HepG2 (cell line): Measurements from ENCODE around the gene BATF2. TPM values are rescaled to one million over a fixed set of nuclear protein-coding genes. Genes with fewer than 3 reads are reported as not detected.

ENCODE experiments used
- BHLHE40 ChIP-seq: IDR thresholded peaks from 2 replicates; pipeline ENCODE4 v1.6.1; 2011; ENCODE audit warnings: low read length, improper control_type of control experiment
- BORCS8-MEF2B ChIP-seq: sonication (generic); formaldehyde crosslinking; IDR thresholded peaks from 2 replicates; pipeline ENCODE4 v1.8.0; 2022; ENCODE audit warnings: mild to moderate bottlenecking, missing genetic modification reagents
- DNMT3B ChIP-seq: conservative IDR thresholded peaks from 2 replicates; pipeline ENCODE4 v1.6.1; 2016; ENCODE audit warnings: missing biosample characterization, control low read depth
- FOSL2 ChIP-seq: sonication (generic); formaldehyde crosslinking; IDR thresholded peaks from 2 replicates; pipeline ENCODE4 v1.4.0; 2020; ENCODE audit warnings: missing genetic modification reagents
- FOXC1 ChIP-seq: sonication (generic); formaldehyde crosslinking; IDR thresholded peaks from 2 replicates; pipeline ENCODE4 v1.8.0; 2022; ENCODE audit warnings: mild to moderate bottlenecking, missing genetic modification reagents, borderline replicate concordance
- GABPA ChIP-seq, 2 experiments: IDR thresholded peaks; 2 replicates each; pipeline ENCODE4 v1.6.1; 2011 to 2016; ENCODE audit warnings: low read depth in 2 of 2, low read length in 1 of 2, missing biosample characterization in 1 of 2, missing genetic modification characterization in 1 of 2
- JUND ChIP-seq: sonication (generic); formaldehyde crosslinking; IDR thresholded peaks from 2 replicates; pipeline ENCODE4 v1.8.0; 2022; ENCODE audit warnings: mild to moderate bottlenecking, missing genetic modification reagents
- KLF16 ChIP-seq, 2 experiments: sonication (generic) in 1 of 2; formaldehyde crosslinking in 1 of 2; IDR thresholded peaks; 2 replicates each; pipeline versions ENCODE4 v1.6.1 to v1.8.0; 2016 to 2023; ENCODE audit warnings: missing genetic modification reagents in 2 of 2, missing compliant biosample characterization in 1 of 2
- LCORL ChIP-seq, 2 experiments: fragments of 450-650 bp in 1 of 2; sonication (generic) in 1 of 2; formaldehyde crosslinking in 1 of 2; IDR thresholded peaks; 2 replicates each; pipeline versions ENCODE4 v1.5.0 to v1.6.1; 2017 to 2020; ENCODE audit warnings: antibody characterized with exemption in 1 of 2, missing genetic modification reagents in 1 of 2
- MED1 ChIP-seq: sonication (generic); formaldehyde crosslinking; IDR thresholded peaks from 2 replicates; pipeline ENCODE4 v1.4.0; 2020; ENCODE audit warnings: missing genetic modification reagents
- NR2F2 ChIP-seq: IDR thresholded peaks from 2 replicates; pipeline ENCODE4 v1.6.1; 2012; ENCODE audit warnings: low read depth, inconsistent platforms, borderline replicate concordance
- SMC3 ChIP-seq: IDR thresholded peaks from 2 replicates; pipeline ENCODE4 v1.6.1; 2011; ENCODE audit warnings: low read length, improper control_type of control experiment
- SNAPC5 ChIP-seq: sonication (generic); formaldehyde crosslinking; IDR thresholded peaks from 2 replicates; pipeline ENCODE4 v1.8.1; 2023; ENCODE audit warnings: mild to moderate bottlenecking, missing genetic modification reagents, borderline replicate concordance
- SOX13 ChIP-seq, 3 experiments: fragments of 450-650 bp in 1 of 3; sonication (generic) in 1 of 3; formaldehyde crosslinking in 1 of 3; IDR thresholded peaks in 2 of 3; conservative IDR thresholded peaks in 1 of 3; 2 replicates each; pipeline versions ENCODE4 v1.5.0 to v1.6.1; 2016 to 2020; ENCODE audit warnings: antibody characterized with exemption in 1 of 3, mild to moderate bottlenecking in 1 of 3, missing compliant biosample characterization in 1 of 3, missing genetic modification reagents in 1 of 3, moderate library complexity in 1 of 3
- SRSF1 ChIP-seq: fragments of 200-400 bp; formaldehyde crosslinking; optimal IDR thresholded peaks from 2 replicates; pipeline ENCODE3; 2017; ENCODE audit warnings: mild to moderate bottlenecking, low read depth, low read length, moderate library complexity
- TEAD3 ChIP-seq: optimal IDR thresholded peaks from 2 replicates; pipeline ENCODE3; 2016; ENCODE audit warnings: borderline replicate concordance
- ZBTB38 ChIP-seq: sonication (generic); formaldehyde crosslinking; IDR thresholded peaks from 2 replicates; pipeline ENCODE4 v1.5.1; 2020; ENCODE audit warnings: mild to moderate bottlenecking, missing genetic modification reagents
- ZBTB7A ChIP-seq: sonication (generic); formaldehyde crosslinking; IDR thresholded peaks from 2 replicates; pipeline ENCODE4 v1.8.0; 2022; ENCODE audit warnings: mild to moderate bottlenecking, missing genetic modification reagents
- ZBTB8A ChIP-seq: sonication (generic); formaldehyde crosslinking; IDR thresholded peaks from 2 replicates; pipeline ENCODE4 v1.4.0; 2020; ENCODE audit warnings: mild to moderate bottlenecking, low read depth, missing genetic modification reagents, borderline replicate concordance
- ZNF12 ChIP-seq: sonication (generic); formaldehyde crosslinking; IDR thresholded peaks from 2 replicates; pipeline ENCODE4 v1.5.0; 2020; ENCODE audit warnings: missing genetic modification reagents
- ZNF367 ChIP-seq: sonication (generic); formaldehyde crosslinking; IDR thresholded peaks from 2 replicates; pipeline ENCODE4 v1.4.0; 2020; ENCODE audit warnings: missing genetic modification reagents, borderline replicate concordance
- ZNF607 ChIP-seq: sonication (generic); formaldehyde crosslinking; IDR thresholded peaks from 2 replicates; pipeline ENCODE4 v1.5.1; 2020; ENCODE audit warnings: missing genetic modification reagents, mild to moderate bottlenecking, borderline replicate concordance
- ZNF660 ChIP-seq: sonication (generic); formaldehyde crosslinking; IDR thresholded peaks from 2 replicates; pipeline ENCODE4 v1.5.1; 2020; ENCODE audit warnings: mild to moderate bottlenecking, low read depth, missing genetic modification reagents, borderline replicate concordance
- polyA plus RNA-seq, 8 experiments: library from polyadenylated mRNA; depleted of rRNA in 3 of 8; stranded (reverse) in 7 of 8; unstranded in 1 of 8; fragments of >200 nt; fragmentation: Illumina TruSeq in 4 of 8; extraction: Trizol in 4 of 8; gene quantifications; 2 replicates each; pipeline versions ENCODE4 v1.2.1 to v1.2.3, GENCODE V29; 2011 to 2016; ENCODE audit warnings: low read depth in 4 of 8, missing spikeins in 1 of 8, mixed read lengths in 1 of 8; ENCODE audit not compliant: insufficient read depth in 1 of 8
- total RNA-seq, 5 experiments: library from RNA; depleted of rRNA; stranded (reverse); fragments of >200 nt; fragmentation: Illumina TruSeq; extraction: Trizol; gene quantifications; 2 replicates each; pipeline ENCODE4 v1.2.3, GENCODE V29; 2016; ENCODE audit warnings: low read depth in 1 of 5
- TF ChIP-seq, protein P1 (sequence below): sonication (generic); formaldehyde crosslinking; IDR thresholded peaks from 2 replicates; pipeline ENCODE4 v1.4.0; 2020; ENCODE audit warnings: low read depth, mild to moderate bottlenecking, missing genetic modification reagents
- TF ChIP-seq, protein P2 (sequence below): sonication (generic); formaldehyde crosslinking; IDR thresholded peaks from 2 replicates; pipeline ENCODE4 v1.5.1; 2020; ENCODE audit warnings: mild to moderate bottlenecking, missing genetic modification reagents

BATF2 gene
- total and polyA plus RNA-seq, 2 of the 13 experiments (the other 11 are each of a cell fraction or from before 2014, with no cell fraction given) = 2.8 to 3.9 TPM

DNA sequence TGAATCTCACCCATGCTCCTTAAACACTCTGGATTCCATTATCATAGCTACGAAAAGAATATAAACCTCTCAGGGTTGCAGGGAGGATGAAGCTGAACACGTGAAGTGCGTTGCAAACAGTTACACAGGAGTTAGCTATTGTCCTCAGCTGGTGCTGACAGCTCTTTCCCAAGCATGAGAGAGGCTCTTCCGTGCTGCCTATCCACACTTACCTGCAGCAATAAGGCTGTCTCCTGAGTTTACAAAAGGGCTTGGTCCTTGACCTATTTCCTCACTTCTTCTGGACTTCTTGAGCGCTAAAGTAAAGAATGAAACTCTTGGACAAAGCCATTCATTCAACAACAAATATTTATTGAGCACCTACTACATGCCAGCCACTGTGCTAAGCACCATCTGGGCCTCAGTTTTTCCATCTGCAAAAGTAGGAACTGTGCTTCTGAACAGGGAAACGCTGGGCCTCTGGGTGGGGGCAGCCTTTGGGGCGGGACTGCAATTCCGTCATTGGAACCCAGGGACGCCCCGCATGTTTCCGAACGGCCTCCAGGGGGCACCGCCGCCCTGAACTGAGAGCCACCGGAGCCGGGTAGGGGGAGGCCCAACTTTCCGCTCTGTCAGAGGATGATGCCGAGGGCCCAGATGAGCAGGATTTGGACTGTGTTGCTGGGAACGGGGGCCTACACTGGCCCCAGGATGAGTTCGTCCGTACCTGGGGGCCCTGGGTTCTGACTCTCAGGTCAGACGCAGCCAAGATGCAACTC lies 16.5 kb upstream of the BATF2 start (continued):
- TF ChIP-seq SNAPC5 (CRISPR knock-in tag) = no peak
- TF ChIP-seq KLF16 (CRISPR knock-in tag; IDR thresholded peaks at IDR 0.05) = no peak
- TF ChIP-seq ZNF12 (CRISPR knock-in tag) = no peak
- TF ChIP-seq ZNF660 (CRISPR knock-in tag) = no peak
- 0 out of 2 replicates have a peak, but pooled peaks have one; percentile 9 for TF ChIP-seq BORCS8-MEF2B (CRISPR knock-in tag)
- TF ChIP-seq JUND (CRISPR knock-in tag) = no peak
- no peak for TF ChIP-seq SOX13 (IDR thresholded peaks at IDR 0.05)
- no peak for TF ChIP-seq SOX13 (CRISPR knock-in tag; conservative IDR thresholded peaks at IDR 0.05 in 1 of 2, IDR thresholded peaks at IDR 0.05 in 1 of 2)
- peak; percentile 67 for TF ChIP-seq SRSF1
- TF ChIP-seq DNMT3B (CRISPR knock-in tag) = no peak
- no peak for TF ChIP-seq SMC3
- 0 out of 2 replicates have a peak, but pooled peaks have one; percentile 37 for TF ChIP-seq NR2F2
- no peak for TF ChIP-seq BHLHE40
- peak; percentile 34; the same call in 1 of the 2 replicates for TF ChIP-seq ZBTB7A (CRISPR knock-in tag)
- TF ChIP-seq, protein P1, sequence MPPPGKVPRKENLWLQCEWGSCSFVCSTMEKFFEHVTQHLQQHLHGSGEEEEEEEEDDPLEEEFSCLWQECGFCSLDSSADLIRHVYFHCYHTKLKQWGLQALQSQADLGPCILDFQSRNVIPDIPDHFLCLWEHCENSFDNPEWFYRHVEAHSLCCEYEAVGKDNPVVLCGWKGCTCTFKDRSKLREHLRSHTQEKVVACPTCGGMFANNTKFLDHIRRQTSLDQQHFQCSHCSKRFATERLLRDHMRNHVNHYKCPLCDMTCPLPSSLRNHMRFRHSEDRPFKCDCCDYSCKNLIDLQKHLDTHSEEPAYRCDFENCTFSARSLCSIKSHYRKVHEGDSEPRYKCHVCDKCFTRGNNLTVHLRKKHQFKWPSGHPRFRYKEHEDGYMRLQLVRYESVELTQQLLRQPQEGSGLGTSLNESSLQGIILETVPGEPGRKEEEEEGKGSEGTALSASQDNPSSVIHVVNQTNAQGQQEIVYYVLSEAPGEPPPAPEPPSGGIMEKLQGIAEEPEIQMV = 0 out of 2 replicates have a peak, but pooled peaks have one; percentile 1
- TF ChIP-seq, protein P2, sequence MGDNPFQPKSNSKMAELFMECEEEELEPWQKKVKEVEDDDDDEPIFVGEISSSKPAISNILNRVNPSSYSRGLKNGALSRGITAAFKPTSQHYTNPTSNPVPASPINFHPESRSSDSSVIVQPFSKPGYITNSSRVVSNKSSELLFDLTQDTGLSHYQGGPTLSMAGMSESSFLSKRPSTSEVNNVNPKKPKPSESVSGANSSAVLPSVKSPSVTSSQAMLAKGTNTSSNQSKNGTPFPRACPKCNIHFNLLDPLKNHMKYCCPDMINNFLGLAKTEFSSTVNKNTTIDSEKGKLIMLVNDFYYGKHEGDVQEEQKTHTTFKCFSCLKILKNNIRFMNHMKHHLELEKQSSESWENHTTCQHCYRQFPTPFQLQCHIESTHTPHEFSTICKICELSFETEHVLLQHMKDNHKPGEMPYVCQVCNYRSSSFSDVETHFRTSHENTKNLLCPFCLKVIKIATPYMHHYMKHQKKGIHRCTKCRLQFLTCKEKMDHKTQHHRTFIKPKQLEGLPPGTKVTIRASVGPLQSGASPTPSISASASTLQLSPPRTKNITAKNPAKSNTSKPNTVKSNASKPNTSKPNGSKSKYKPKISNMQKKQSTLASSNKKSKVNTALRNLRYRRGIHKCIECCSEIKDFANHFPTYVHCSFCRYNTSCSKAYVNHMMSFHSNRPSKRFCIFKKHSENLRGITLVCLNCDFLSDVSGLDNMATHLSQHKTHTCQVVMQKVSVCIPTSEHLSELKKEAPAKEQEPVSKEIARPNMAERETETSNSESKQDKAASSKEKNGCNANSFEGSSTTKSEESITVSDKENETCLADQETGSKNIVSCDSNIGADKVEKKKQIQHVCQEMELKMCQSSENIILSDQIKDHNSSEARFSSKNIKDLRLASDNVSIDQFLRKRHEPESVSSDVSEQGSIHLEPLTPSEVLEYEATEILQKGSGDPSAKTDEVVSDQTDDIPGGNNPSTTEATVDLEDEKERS (CRISPR knock-in tag) = 0 out of 2 replicates have a peak, but pooled peaks have one; percentile 57
- TF ChIP-seq FOSL2 = 0 out of 2 replicates have a peak, but pooled peaks have one; percentile 35
- no peak for TF ChIP-seq GABPA (IDR thresholded peaks at IDR 0.05; ENCODE audit: low read depth, low read length)
- TF ChIP-seq GABPA (CRISPR knock-in tag; IDR thresholded peaks at IDR 0.05; ENCODE audit: low read depth) = no peak; the same call in 1 of the 2 replicates
- no peak for TF ChIP-seq ZNF367 (CRISPR knock-in tag)
- TF ChIP-seq MED1 = 0 out of 2 replicates have a peak, but pooled peaks have one; percentile 14
- no peak for TF ChIP-seq LCORL (IDR thresholded peaks at IDR 0.05)
- peak; percentile 82 for TF ChIP-seq LCORL (CRISPR knock-in tag; IDR thresholded peaks at IDR 0.05)
- TF ChIP-seq ZBTB38 = no peak
- TF ChIP-seq TEAD3 (CRISPR knock-in tag) = peak; percentile 3
- TF ChIP-seq ZNF607 (CRISPR knock-in tag) = 0 out of 2 replicates have a peak, but pooled peaks have one; percentile 42
- TF ChIP-seq FOXC1 (CRISPR knock-in tag) = no peak
- TF ChIP-seq ZBTB8A (CRISPR knock-in tag) = no peak
